Stimulated activated CD4-positive, alpha-beta T cell treated with anti-CD3 and anti-CD28 coated beads, Interleukin-15, amount 100 ng/mL, for 1 hour (primary cell): ENCODE measurements around the gene CLEC18C.
"Not testable (repeated sequence)": the region's sequence is repeated elsewhere in the genome, so short reads cannot be mapped to it uniquely, and the experiment has no call there.

Experiments
- DNase-seq, 2 donors: peaks; one replicate each; pipeline ENCODE4 v3.0.0-alpha.2; 2020; ENCODE audit warnings: low read depth in 1 of 2, low spot score in 1 of 2

CLEC18C gene

DNA sequence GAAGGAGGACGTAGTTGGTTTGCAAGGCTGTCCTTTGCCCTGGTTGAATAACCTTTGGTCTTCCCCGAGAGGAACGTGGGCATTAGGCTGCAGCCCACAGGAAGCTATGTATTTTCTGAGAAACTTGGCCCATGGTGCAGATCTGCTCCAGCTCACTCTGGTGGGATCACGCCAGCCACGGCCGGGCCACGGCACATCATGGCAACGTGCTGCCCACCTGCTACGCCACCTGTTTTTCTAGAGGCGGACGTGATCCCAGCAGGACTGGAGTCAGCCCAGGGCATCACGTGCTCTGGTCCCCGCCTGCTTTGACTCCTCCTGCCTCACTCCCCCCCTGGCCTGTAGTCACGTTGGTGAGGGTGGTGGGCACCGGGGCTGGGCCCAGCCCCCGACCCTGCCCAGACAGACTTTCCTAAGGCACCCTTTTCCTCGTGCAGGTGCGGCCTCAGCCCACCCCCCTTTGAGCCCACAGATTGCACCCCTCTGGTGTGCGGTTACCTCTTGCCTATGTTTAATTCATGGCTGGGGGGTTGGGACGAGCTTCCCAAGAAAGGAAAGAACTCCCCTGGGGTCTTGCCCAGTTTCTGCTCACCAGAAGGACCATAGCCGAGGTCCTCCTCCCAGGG is at the start of gene CLEC18C:
CLEC18C (plus strand) TSS at position 576 of the 626 bp plus-strand sequence. CDS start 492 bp downstream, outside the sequence.
- DNase-seq: not testable (repeated sequence)

DNA sequence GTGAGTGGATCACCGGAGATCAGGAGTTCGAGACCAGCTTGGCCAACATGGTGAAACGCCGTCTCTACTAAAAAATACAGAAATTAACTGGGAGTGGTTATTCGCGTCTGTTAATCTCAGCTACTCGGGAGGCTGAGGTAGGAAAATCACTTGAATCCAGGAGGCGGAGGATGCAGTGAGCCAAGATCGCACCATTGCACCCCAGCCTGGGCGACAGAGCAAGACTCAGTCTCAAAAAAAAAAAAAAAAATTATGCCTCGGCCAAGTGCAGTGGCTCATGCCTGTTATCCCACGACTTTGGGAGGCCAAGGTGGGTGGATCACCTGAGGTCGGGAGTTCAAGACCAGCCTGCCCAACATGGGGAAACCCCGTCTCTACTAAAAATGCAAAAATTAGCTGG is 49.8 kb upstream of the CLEC18C start:
- not testable (repeated sequence) for DNase-seq

- not testable (repeated sequence) for DNase-seq
These were observed 47.4 kb upstream of the CLEC18C start for GRCh38 chr16:70126226-70126625.

DNA sequence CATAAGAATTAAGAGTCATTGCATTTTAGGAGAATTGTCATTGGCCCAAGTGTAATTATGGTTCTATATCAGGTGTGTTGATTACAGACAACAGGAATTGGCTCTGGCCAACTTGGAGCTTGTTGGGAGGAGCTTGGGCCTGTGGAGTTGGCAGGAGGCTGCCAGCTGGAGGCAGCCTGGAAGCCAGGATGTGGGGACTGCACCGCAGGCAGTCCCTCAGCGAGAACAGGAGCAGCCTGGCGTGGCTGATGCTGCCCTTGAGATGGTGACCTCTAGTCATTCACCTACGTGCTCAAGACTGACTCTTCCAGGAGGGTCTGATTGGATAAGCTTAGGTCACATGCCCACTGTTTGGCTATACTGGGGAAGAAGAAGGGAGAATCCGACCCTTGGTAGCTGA is 45.9 kb upstream of the CLEC18C start:
- DNase-seq: not testable (repeated sequence)

DNA sequence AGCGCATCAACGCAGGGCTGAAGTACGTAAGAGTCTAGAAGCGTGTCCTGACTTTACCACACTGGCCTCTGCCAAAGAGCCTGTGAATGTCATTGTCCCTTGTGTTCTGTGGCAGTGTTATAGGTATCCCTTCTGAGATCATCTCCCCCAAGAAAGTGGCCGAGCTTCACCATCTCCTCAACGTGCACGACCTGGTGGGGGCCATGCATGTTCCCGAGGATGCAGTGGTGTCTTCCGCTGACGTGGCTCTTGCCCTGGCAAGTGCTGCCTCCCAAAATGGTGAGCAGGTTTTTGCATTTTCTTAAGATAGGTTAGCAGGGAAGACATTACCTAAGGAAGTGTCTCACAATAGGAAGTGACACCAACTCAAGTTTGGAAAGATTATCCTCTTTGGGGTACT is 44.7 kb upstream of the CLEC18C start:
- DNase-seq: not testable (repeated sequence)

DNA sequence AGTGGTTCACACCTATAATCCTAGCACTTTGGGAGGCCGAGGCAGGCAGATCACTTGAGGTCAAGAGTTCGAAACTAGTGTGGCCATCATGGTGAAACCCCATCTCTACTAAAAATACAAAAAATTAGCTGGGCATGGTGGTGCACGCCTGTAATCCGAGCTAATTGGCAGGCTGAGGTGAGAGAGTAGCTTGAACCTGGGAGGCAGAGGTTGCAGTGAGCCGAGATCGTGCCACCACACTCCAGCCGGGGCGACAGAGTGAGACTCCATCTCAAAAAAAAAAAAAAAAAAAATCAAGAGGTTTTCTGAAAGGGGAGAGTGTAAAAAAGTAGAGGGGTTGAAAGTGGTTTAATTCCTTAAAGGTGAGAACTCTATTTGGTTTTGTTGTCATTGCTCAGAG is 37.8 kb upstream of the CLEC18C start:
- DNase-seq: not testable (repeated sequence)

DNA sequence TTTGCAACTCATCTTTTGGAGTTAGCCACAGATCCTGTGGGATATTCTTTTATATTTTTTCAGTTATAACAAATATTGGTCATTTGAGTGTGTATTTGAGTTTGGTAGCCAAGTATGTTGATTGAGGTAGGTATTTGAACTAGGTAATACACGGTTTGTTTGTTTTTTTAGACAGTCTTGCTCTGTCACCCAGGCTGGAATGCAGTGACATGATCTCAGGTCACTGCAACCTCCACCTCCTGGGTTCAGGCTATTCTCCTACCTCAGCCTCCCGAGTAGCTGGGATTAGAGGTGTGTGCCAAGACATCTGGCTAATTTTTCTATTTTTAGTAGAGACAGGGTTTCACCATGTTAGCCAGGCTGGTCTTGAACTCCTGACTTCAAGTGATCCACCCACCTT is 37.0 kb upstream of the CLEC18C start:
- DNase-seq: not testable (repeated sequence)

- not testable (repeated sequence) for DNase-seq
These were observed 30.8 kb upstream of the CLEC18C start for GRCh38 chr16:70142739-70143138.

DNA sequence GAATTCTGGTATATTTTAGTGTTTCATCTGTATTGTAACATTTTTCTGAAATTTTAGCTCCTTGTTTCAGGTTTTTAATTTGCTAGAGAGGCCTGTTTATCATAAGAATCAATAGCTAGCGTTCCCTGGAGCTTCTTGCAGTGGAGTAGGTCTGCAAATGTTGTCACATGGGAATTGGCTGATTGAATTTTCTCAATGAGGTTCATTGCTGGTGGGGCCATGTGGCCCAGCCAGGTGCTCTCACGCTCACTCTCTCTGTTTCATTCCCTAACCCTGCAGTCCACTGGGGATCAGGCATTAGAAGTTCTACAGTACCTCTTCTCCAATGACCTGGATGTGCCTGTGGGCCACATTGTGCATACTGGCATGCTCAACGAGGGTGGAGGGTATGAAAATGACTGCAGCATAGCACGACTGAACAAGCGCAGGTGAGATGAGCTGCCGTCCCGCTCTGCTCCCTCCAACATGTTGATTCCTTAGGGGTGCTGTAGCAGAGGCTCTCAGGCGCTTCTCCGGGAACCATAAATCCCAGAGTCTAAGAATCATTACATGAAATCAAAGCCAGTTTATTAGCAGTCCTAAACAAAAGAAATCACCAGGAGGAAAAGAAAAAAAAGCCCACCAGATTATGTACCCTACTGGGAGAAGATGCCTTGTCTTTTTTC is 30.2 kb upstream of the CLEC18C start:
- DNase-seq: not testable (repeated sequence)

DNA sequence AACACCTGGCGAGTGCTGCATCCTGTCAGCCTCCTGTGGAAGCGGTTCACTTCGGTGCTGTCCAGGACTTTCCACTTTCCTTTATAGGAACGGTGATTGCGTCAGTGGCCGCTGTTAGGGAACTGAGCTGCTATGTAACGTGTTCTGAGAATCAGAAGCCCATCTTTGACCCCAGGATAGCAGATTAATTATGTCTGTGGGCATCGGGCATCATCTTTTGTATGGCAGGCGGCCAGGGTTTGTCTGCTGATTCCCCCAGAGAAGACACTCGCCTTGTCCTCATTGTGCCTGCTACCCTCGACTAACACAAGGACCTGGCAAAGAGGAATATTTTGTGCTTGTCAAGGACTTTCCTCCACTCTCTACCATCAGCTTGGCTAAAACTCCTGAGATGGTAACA is 25.7 kb upstream of the CLEC18C start:
- not testable (repeated sequence) for DNase-seq

- not testable (repeated sequence) for DNase-seq
These were observed 25.1 kb upstream of the CLEC18C start for GRCh38 chr16:70148453-70148852.

- DNase-seq: not testable (repeated sequence)
These were observed 24.3 kb upstream of the CLEC18C start for GRCh38 chr16:70149296-70149695.

GRCh38 chr16:70151391-70151790 is 22.2 kb upstream of the CLEC18C start:
- no peak for DNase-seq

- no peak for DNase-seq
These were observed 21.6 kb upstream of the CLEC18C start for GRCh38 chr16:70151941-70152509.

DNA sequence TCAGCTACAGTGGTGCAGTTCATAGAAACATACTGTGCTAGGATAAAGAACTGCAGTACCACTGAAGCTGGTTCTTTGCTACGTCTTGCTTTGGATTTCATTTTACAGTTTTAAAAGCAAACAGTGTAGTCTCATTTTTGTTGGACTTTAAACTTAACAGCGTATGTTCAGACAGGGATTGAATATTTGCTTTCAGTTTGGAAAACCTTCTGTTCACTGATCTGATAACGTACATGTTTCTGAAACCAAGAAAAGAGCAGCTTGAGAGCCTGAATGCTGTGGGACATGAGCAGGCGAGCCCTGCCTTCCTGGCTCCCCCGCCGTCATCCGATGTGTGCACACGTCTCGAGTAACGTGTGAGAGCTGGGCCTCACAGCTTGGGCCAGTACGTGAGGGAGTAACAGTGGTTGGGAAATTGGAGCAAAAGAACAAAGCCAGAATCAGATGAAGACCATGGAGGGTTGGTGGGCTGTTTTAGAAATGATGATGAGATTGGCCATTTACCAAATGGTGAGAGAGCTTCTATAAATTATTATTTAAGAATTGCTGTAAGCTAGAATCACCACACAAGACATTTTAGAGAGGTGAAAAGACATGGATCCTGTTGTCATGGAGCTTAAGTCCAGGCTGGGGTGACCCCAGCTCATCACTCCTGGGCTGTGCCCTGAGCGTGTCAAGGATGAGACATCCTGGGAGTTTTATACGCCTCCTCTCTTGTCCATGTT is 20.8 kb upstream of the CLEC18C start:
- DNase-seq: no peak

- not testable (repeated sequence) for DNase-seq
These were observed 18.9 kb upstream of the CLEC18C start for GRCh38 chr16:70154736-70155135.

DNA sequence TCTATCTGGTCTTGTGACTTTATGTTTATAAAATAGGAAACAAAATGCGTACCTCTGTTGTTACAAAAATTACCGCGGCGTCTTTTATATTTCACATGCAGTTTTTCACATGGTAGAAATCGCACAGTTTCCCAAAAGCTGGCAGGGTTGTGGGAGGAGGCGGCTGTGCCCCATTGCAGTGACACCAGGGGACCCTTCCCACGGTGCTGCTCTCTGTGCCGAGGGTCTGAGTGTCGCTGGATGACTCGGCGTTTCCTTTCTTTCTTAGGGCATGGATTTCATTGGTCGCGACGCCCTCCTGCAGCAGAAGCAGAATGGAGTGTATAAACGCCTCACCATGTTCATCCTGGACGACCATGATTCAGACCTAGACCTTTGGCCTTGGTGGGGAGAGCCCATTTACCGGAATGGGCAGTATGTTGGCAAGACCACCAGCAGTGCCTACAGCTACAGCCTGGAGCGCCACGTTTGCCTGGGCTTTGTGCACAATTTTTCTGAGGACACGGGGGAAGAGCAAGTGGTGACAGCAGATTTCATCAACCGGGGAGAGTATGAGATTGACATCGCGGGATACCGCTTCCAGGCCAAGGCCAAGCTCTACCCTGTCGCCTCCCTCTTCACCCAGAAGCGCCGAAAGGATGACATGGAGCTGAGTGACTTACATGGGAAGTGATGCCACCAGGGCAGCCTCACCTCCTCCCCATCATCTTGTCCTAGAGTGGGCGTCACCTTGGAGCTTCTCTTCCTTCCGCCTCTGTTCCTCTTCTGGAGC is 17.2 kb upstream of the CLEC18C start:
- DNase-seq: no peak

DNA sequence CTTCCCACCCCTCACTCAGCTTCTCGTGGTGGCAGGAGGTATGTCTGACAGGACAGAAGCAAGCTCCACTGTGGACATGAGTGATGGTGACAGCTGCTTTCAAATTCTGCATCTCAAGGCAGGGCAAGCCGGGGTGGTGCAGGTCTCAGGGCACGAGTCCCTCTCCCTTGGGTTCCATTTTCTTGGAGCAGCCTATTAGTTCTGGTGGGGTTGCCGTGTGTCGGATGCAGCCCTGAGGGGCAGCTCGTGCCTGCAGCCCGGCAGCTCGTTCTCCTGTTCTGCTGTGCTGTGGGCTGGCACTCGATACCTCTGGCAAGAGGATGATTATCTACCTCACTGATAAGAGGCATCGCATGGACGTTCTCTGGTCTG is 16.5 kb upstream of the CLEC18C start:
- no peak for DNase-seq

- DNase-seq: no peak
These were observed 15.9 kb upstream of the CLEC18C start for GRCh38 chr16:70157477-70158260.

- DNase-seq: no peak
These were observed 15.2 kb upstream of the CLEC18C start for GRCh38 chr16:70158261-70158939.
